Suprapubic skin (tissue), 4 donors: Measurements from ENCODE around the gene ZSWIM6.

ENCODE experiments used
- CTCF ChIP-seq, 2 donors: fragments of 200-600 bp in 1 of 2; fragments of 450-650 bp in 1 of 2; sonication (generic) in 1 of 2; IDR thresholded peaks; one replicate each; pipeline ENCODE4 v1.5.1; 2016 to 2019; ENCODE audit warnings: antibody characterized with exemption in 2 of 2, mild to moderate bottlenecking in 1 of 2, moderate library complexity in 1 of 2
- EP300 ChIP-seq: sonication (generic); formaldehyde crosslinking; IDR thresholded peaks from one replicate; pipeline ENCODE4 v1.6.1; 2017; ENCODE audit warnings: antibody characterized with exemption
- POLR2A ChIP-seq, 2 donors: fragments of 450-650 bp; IDR thresholded peaks; one replicate each; pipeline ENCODE4 v1.6.1; 2017; ENCODE audit warnings: antibody characterized with exemption in 2 of 2, mild to moderate bottlenecking in 2 of 2, moderate library complexity in 2 of 2
- POLR2AphosphoS5 ChIP-seq, 3 donors: sonication (generic); formaldehyde crosslinking; IDR thresholded peaks; one replicate each; pipeline ENCODE4 v1.6.1; 2017; ENCODE audit warnings: antibody characterized with exemption in 3 of 3

GRCh38 chr5:61381968-61382367, 49.9 kb downstream of the ZSWIM6 start:
- TF ChIP-seq POLR2A (IDR thresholded peaks at IDR 0.05) (no peak), CTCF (IDR thresholded peaks at IDR 0.05) (no peak), EP300 (no peak), POLR2AphosphoS5 (IDR thresholded peaks at IDR 0.05) (no peak)
